Upper lobe of left lung (tissue), 4 donors: ENCODE data around the gene CA4.

Source experiments
- POLR2AphosphoS5 ChIP-seq, 2 donors: sonication (generic); formaldehyde crosslinking; IDR thresholded peaks; one replicate each; pipeline ENCODE4 v1.5.1; 2017; ENCODE audit warnings: antibody characterized with exemption in 2 of 2
- TF ChIP-seq, protein P1 (sequence below), 6 experiments: fragments of 450-650 bp in 4 of 6; fragments of 200-600 bp in 2 of 6; sonication (generic) in 2 of 6; IDR thresholded peaks; one replicate each; pipeline ENCODE4 v1.5.1; 2016 to 2019; ENCODE audit warnings: antibody characterized with exemption in 6 of 6

DNA sequence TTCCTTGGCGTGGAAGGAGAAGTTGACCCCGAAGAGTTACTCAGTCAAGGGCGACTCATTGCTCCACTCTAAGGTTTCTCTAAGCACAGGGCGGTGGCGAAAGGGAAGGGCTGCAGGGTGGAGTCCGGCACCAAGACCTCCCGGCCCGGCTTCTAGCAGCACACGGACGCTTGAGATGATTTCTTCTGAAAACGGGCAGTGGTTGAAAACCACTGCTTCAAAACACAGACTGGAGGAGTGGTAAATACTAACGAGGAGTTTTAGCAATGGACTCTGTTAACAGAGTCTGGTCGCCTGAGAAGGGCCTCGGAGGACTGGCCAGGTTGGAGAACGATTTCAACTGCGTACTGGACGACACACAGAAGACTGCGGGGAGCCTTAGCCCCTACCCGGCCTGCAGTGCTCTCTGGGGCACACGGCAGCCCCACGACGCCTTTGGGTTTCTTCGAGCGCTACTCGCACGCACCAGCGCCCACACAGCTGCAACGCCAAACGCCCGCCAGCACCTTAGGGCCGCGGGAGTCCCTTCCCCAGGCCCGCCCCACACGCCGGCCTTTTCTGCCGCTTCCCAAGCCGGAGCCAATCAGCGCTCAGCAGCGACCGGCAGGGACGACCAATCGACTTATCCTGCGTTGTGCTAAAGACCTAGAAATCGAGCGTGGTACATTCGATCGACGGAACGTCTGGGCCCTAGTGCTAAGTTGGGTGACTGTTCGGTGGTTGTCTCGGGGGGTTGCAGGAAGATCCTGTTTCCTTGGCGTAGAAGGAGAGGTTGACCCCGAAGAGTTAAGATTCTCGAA, 14.4 kb upstream of the CA4 start:
- TF ChIP-seq, protein P1, sequence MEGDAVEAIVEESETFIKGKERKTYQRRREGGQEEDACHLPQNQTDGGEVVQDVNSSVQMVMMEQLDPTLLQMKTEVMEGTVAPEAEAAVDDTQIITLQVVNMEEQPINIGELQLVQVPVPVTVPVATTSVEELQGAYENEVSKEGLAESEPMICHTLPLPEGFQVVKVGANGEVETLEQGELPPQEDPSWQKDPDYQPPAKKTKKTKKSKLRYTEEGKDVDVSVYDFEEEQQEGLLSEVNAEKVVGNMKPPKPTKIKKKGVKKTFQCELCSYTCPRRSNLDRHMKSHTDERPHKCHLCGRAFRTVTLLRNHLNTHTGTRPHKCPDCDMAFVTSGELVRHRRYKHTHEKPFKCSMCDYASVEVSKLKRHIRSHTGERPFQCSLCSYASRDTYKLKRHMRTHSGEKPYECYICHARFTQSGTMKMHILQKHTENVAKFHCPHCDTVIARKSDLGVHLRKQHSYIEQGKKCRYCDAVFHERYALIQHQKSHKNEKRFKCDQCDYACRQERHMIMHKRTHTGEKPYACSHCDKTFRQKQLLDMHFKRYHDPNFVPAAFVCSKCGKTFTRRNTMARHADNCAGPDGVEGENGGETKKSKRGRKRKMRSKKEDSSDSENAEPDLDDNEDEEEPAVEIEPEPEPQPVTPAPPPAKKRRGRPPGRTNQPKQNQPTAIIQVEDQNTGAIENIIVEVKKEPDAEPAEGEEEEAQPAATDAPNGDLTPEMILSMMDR (IDR thresholded peaks at IDR 0.05), result peak in 1 of 6 experiments; percentile 13
- peak; percentile 78 to 94 for TF ChIP-seq POLR2AphosphoS5 (IDR thresholded peaks at IDR 0.05)
